ENCODE results near the gene ACSL5. TPM values are rescaled to one million over a fixed set of nuclear protein-coding genes. Genes with fewer than 3 reads are reported as not detected.
"Not testable (repeated sequence)": the region's sequence is repeated elsewhere in the genome, so short reads cannot be mapped to it uniquely, and the experiment has no call there.

The ACSL5 gene
- total RNA-seq, 4 donors from 2014 or later, result 6.8 to 17.0 (median 10.0) TPM

DNA sequence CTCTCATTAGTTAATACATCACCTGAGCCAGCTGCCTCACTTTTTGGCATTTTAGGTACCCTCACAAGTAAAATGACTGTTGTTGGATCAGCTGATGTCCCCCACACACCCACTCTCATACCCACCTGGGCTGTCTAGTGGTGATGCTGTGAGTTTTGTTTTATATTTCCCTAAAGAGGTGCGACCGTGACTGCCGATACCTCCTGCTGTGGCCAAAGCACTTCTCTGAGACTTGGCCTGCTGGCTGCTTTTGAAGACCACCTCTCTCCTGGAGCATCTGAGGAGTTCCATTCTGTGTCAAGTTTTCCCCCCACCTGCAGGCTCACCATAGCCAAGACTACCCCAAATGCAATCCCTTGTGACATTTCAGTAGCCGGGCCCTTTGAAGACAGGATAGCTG, 6.4 kb upstream of the ACSL5 start:
- TF ChIP-seq, protein P1, sequence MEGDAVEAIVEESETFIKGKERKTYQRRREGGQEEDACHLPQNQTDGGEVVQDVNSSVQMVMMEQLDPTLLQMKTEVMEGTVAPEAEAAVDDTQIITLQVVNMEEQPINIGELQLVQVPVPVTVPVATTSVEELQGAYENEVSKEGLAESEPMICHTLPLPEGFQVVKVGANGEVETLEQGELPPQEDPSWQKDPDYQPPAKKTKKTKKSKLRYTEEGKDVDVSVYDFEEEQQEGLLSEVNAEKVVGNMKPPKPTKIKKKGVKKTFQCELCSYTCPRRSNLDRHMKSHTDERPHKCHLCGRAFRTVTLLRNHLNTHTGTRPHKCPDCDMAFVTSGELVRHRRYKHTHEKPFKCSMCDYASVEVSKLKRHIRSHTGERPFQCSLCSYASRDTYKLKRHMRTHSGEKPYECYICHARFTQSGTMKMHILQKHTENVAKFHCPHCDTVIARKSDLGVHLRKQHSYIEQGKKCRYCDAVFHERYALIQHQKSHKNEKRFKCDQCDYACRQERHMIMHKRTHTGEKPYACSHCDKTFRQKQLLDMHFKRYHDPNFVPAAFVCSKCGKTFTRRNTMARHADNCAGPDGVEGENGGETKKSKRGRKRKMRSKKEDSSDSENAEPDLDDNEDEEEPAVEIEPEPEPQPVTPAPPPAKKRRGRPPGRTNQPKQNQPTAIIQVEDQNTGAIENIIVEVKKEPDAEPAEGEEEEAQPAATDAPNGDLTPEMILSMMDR (IDR thresholded peaks at IDR 0.05), result no peak
- TF ChIP-seq POLR2A (IDR thresholded peaks at IDR 0.05), result no peak
- Histone ChIP-seq H3K36me3 (no peaks in the 10 kb centered on the region), H3K9me3 (no peaks in the 10 kb centered on the region), H3K4me1 (peaks cover 0 to 2% of the 10 kb centered on the region in 2 donors), H3K27ac (no peak overlapping the region), H3K27me3 (no peaks in the 10 kb centered on the region), H3K4me3 (replicated peaks in 1 of 3) (no peak overlapping the region)
- WGBS, 2 donors, result 94 to 95% methylated on average over 4 of the region's 4 CpGs
- intact Hi-C loops (cut with DNase I), result no loop called here
- DNase-seq, result no peak

DNA sequence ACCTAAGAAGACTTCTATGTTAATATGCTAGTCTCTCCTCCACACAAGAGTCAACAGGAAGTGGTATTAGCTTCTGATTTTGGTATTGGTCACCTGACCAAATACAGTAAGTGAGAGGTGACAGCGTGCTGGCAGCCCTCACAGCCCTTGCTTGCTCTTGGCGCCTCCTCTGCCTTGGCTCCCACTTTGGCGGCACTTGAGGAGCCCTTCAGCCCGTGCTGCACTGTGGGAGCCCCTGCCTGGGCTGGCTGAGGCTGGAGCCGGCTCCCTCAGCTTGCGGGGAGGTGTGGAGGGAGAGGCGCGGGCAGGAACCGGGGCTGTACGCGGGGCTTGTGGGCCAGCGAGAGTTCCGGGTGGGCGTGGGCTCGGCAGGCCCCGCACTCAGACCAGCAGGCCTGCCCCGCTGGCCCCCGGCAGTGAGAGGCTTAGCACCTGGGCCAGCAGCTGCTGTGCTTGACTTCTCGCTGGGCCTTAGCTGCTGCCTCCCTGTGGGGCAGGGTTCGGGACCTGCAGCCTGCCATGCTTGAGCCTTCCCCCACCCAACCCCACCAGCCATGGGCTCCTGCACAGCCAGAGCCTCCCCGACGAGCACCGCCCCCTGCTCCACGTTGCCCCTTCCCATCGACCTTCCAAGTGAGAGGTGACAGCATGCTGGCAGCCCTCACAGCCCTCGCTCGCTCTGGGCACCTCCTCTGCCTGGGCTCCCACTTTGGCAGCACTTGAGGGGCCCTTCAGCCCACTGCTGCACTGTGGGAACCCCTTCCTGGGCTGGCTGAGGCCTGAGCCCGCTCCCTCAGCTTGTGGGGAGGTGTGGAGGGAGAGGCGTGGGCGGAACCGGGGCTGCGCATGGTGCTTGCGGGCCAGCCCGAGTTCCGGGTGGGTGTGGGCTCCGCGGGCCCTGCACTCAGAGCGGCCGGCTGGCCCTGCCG, 4.2 kb upstream of the ACSL5 start:
- Histone ChIP-seq H3K4me3 (replicated peaks in 1 of 3) (no peak overlapping the region), H3K4me1 (peaks cover 0 to 1% of the 10 kb centered on the region in 2 donors), H3K27ac (no peak overlapping the region), H3K27me3 (no peaks in the 10 kb centered on the region), H3K9me3 (no peaks in the 10 kb centered on the region), H3K36me3 (no peaks in the 10 kb centered on the region)
- intact Hi-C loops (cut with DNase I), result no loop called here
- WGBS, 2 donors, result 87 to 92% methylated on average over 28 to 32 of the region's 40 CpGs
- no peak for DNase-seq
- TF ChIP-seq, protein P1 (IDR thresholded peaks at IDR 0.05), result no peak
- TF ChIP-seq POLR2A (IDR thresholded peaks at IDR 0.05), result no peak

- no peaks in the 10 kb centered on the region for H3K36me3 ChIP-seq
- intact Hi-C loops (cut with DNase I), result no loop called here
- no peaks in the 10 kb centered on the region for H3K9me3 ChIP-seq
- H3K4me1 ChIP-seq, result peaks cover 0 to 8% of the 10 kb centered on the region in 2 donors
- WGBS, 2 donors, result 97 to 98% methylated on average over 9 to 15 of the region's 15 CpGs
- TF ChIP-seq, protein P1 (IDR thresholded peaks at IDR 0.05), result no peak
- no peak for TF ChIP-seq POLR2A (IDR thresholded peaks at IDR 0.05)
- H3K4me3 ChIP-seq (replicated peaks in 1 of 3), result no peak overlapping the region
- no peak overlapping the region for H3K27ac ChIP-seq
- H3K27me3 ChIP-seq, result no peaks in the 10 kb centered on the region
- DNase-seq, result no peak
Observed at GRCh38 chr10:112370424-112370819, 3.5 kb upstream of the ACSL5 start.

DNA sequence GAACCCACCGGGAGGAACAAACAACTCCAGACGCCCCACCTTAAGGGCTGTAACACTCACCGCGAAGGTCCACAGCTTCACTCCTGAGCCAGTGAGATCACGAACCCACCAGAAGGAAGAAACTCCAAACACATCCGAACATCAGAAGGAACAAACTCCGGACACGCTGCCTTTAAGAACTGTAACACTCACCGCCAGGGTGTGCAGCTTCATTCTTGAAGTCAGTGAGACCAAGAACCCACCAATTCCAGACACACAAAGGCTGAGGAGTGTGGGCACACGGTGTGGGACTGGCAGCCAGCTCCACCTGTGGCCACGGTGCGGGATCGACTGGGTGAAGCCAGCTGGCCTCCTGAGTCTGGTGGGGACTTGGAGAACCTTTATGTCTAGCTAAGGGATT, 2.6 kb upstream of the ACSL5 start:
- not testable (repeated sequence) for DNase-seq

DNA sequence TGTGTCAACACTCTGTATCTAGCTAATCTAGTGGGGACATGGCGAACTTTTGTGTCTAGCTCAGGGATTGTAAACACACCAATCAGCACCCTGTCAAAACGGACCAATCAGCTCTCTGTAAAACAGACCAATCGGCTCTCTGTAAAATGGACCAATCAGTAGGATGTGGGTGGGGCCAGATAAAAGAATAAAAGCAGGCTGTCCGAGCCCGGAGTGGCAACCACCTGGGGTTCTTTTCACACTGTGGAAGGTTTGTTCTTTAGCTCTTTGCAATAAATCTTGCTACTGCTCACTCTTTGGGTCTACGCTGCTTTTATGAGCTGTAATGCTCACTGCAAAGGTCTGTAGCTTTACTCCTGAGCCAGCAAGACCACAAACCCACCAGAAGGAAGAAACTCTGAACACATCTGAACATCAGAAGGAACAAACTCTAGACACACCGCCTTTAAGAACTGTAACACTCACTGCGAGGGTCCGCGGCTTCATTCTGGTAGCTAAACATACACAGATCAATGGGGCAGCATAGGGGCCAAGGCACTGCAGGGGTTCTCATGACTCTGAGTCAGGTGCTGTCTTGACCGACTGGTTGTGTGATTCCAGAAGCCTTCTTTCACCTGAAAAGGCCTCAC, 1.6 kb upstream of the ACSL5 start:
- H3K4me3 ChIP-seq (replicated peaks in 1 of 3); H3K27me3 ChIP-seq; DNase-seq; H3K9me3 ChIP-seq; H3K36me3 ChIP-seq; H3K27ac ChIP-seq; intact Hi-C loops (cut with DNase I): not testable (repeated sequence)
- 92% methylated on average over 11 of the region's 11 CpGs for WGBS, 2 donors
- H3K4me1 ChIP-seq, result peaks cover 10 to 17% of the 10 kb centered on the region in 2 donors

More for the DNA sequence above, 2.6 kb upstream of the ACSL5 start:
- H3K4me3 ChIP-seq (replicated peaks in 1 of 3); H3K36me3 ChIP-seq; H3K9me3 ChIP-seq; intact Hi-C loops (cut with DNase I); H3K27ac ChIP-seq; H3K27me3 ChIP-seq: not testable (repeated sequence)
- 94 to 97% methylated on average over 10 to 13 of the region's 13 CpGs for WGBS, 2 donors
- peaks cover 7 to 17% of the 10 kb centered on the region in 2 donors for H3K4me1 ChIP-seq
